Hematopoietic multipotent progenitor cell treated with erythropoietin and hydrocortisone succinate and interleukin-3 and kit ligand, for 8 days (in vitro differentiated cells): Measurements from ENCODE around the gene MAP2K5.

Source experiments
- DNase-seq: peaks from one replicate; pipeline ENCODE4 v3.0.0-alpha.2; 2015

Gene MAP2K5

GRCh38 chr15:67521783-67522568 is 20.5 kb upstream of the MAP2K5 start:
- DNase-seq = peak; percentile 21

- DNase-seq = no peak
These were observed 19.2 kb upstream of the MAP2K5 start for GRCh38 chr15:67523330-67523729.

GRCh38 chr15:67524235-67524634 is 18.3 kb upstream of the MAP2K5 start:
- no peak for DNase-seq

- no peak for DNase-seq
These were observed 14.0 kb upstream of the MAP2K5 start for GRCh38 chr15:67528513-67528912.

GRCh38 chr15:67531379-67531914 is 11.1 kb upstream of the MAP2K5 start:
- no peak for DNase-seq

GRCh38 chr15:67533873-67534272 is 8.6 kb upstream of the MAP2K5 start:
- DNase-seq = no peak

- no peak for DNase-seq
These were observed 8.1 kb upstream of the MAP2K5 start for GRCh38 chr15:67534360-67534759.

GRCh38 chr15:67537771-67538170 is 4.7 kb upstream of the MAP2K5 start:
- no peak for DNase-seq

- no peak for DNase-seq
These were observed 830 bp downstream of the MAP2K5 start for GRCh38 chr15:67543348-67543718.

- DNase-seq = no peak
These were observed 2.0 kb downstream of the MAP2K5 start for GRCh38 chr15:67544475-67544874.

GRCh38 chr15:67545864-67546263 is 3.4 kb downstream of the MAP2K5 start:
- DNase-seq = no peak

GRCh38 chr15:67547064-67547463 is 4.6 kb downstream of the MAP2K5 start:
- DNase-seq = no peak

- no peak for DNase-seq
These were observed 5.3 kb downstream of the MAP2K5 start for GRCh38 chr15:67547836-67548235.

GRCh38 chr15:67548236-67548852 is 5.8 kb downstream of the MAP2K5 start:
- no peak for DNase-seq

- peak; percentile 30 for DNase-seq
These were observed 6.6 kb downstream of the MAP2K5 start for GRCh38 chr15:67548862-67549651.

- no peak for DNase-seq
These were observed 7.2 kb downstream of the MAP2K5 start for GRCh38 chr15:67549736-67550135.

GRCh38 chr15:67550522-67550921 is 8.0 kb downstream of the MAP2K5 start:
- DNase-seq = peak; percentile 8

GRCh38 chr15:67551207-67551743 is 8.8 kb downstream of the MAP2K5 start:
- no peak for DNase-seq

GRCh38 chr15:67554580-67554979 is 12.1 kb downstream of the MAP2K5 start:
- DNase-seq = no peak

GRCh38 chr15:67556976-67557570 is 14.6 kb downstream of the MAP2K5 start:
- DNase-seq = no peak

GRCh38 chr15:67558502-67558901 is 16.0 kb downstream of the MAP2K5 start:
- no peak for DNase-seq

- no peak for DNase-seq
These were observed 16.7 kb downstream of the MAP2K5 start for GRCh38 chr15:67559158-67559557.

GRCh38 chr15:67559576-67559975 is 17.1 kb downstream of the MAP2K5 start:
- no peak for DNase-seq
